CD14-positive monocyte (primary cell): ENCODE data around the gene CD3E. TPM values are rescaled to one million over a fixed set of nuclear protein-coding genes. Genes with fewer than 3 reads are reported as not detected.

ENCODE experiments used
- DNase-seq, 3 donors: peaks; one replicate each; pipeline ENCODE4 v3.0.0-alpha.2; 2011 to 2022
- H2AFZ ChIP-seq: 2 replicates; pipeline ENCODE4 v1.6.0; 2012; ENCODE audit warnings: mild to moderate bottlenecking, low read depth, low read length, inconsistent platforms; ENCODE audit not compliant: insufficient read depth, poor library complexity, severe bottlenecking
- H3K27ac ChIP-seq, 2 donors: 1 replicate in 1 of 2; 2 replicates in 1 of 2; pipeline ENCODE4 v1.5.1; 2012 to 2013; ENCODE audit warnings: low read length in 2 of 2, control low read depth in 1 of 2, inconsistent platforms in 1 of 2, low read depth in 1 of 2, mild to moderate bottlenecking in 1 of 2
- H3K27me3 ChIP-seq, 2 donors: one replicate each; pipeline versions ENCODE4 v1.6.0 to v1.6.1; 2011 to 2013; ENCODE audit warnings: low read length in 2 of 2; ENCODE audit not compliant: control insufficient read depth in 2 of 2, insufficient read depth in 2 of 2
- H3K36me3 ChIP-seq, 2 donors: replicated peaks in 1 of 2; 1 replicate in 1 of 2; 2 replicates in 1 of 2; pipeline versions ENCODE4 v1.5.1 to v1.6.1; 2012 to 2013; ENCODE audit warnings: low read length in 2 of 2, control low read depth in 1 of 2, inconsistent platforms in 1 of 2, mild to moderate bottlenecking in 1 of 2; ENCODE audit not compliant: insufficient read depth in 2 of 2, control insufficient read depth in 1 of 2
- H3K4me1 ChIP-seq, 2 donors: 1 replicate in 1 of 2; 2 replicates in 1 of 2; pipeline versions ENCODE4 v1.5.1 to v1.6.1; 2012 to 2013; ENCODE audit warnings: low read length in 2 of 2, control low read depth in 1 of 2, inconsistent platforms in 1 of 2, mild to moderate bottlenecking in 1 of 2, moderate library complexity in 1 of 2; ENCODE audit not compliant: insufficient read depth in 2 of 2, control insufficient read depth in 1 of 2
- H3K4me2 ChIP-seq: replicated peaks from 2 replicates; pipeline ENCODE3; 2012; ENCODE audit warnings: low read length, moderate library complexity, mild to moderate bottlenecking; ENCODE audit not compliant: poor library complexity, severe bottlenecking; ENCODE audit errors: extremely low read depth
- H3K4me3 ChIP-seq, 3 experiments: fragments of 200-600 bp in 1 of 3; sonication (generic) in 1 of 3; replicated peaks in 1 of 3; 1 replicate in 2 of 3; 2 replicates in 1 of 3; pipeline ENCODE4 v1.5.1; 2011 to 2013; ENCODE audit warnings: low read length in 3 of 3, mild to moderate bottlenecking in 3 of 3, control low read depth in 2 of 3, low read depth in 2 of 3, inconsistent platforms in 1 of 3, moderate library complexity in 1 of 3
- H3K79me2 ChIP-seq: 2 replicates; pipeline ENCODE4 v1.6.0; 2012; ENCODE audit warnings: mild to moderate bottlenecking, control low read depth, inconsistent platforms, low read length, moderate library complexity; ENCODE audit not compliant: insufficient read depth
- H3K9ac ChIP-seq: 2 replicates; pipeline ENCODE4 v1.6.0; 2017; ENCODE audit warnings: low read length, mild to moderate bottlenecking; ENCODE audit not compliant: insufficient read depth, poor library complexity, severe bottlenecking
- H3K9me3 ChIP-seq, 2 donors: replicated peaks in 1 of 2; 1 replicate in 1 of 2; 2 replicates in 1 of 2; pipeline versions ENCODE4 v1.5.1 to v1.6.1; 2012 to 2013; ENCODE audit warnings: low read length in 2 of 2, control low read depth in 1 of 2; ENCODE audit not compliant: control insufficient read depth in 1 of 2, insufficient read depth in 1 of 2
- H4K20me1 ChIP-seq: 2 replicates; pipeline ENCODE4 v1.6.0; 2012; ENCODE audit warnings: mild to moderate bottlenecking, low read length, control low read depth, moderate library complexity; ENCODE audit not compliant: insufficient read depth
- H3K27ac Mint-ChIP-seq, 7 donors: one replicate each; pipeline ENCODE4 v1.8.0; 2020; ENCODE audit warnings: mild to moderate bottlenecking in 7 of 7, mixed read lengths in 7 of 7, moderate library complexity in 6 of 7, inconsistent platforms in 2 of 7
- H3K27me3 Mint-ChIP-seq, 3 donors: one replicate each; pipeline ENCODE4 v1.8.0; 2021 to 2022; ENCODE audit warnings: low read depth in 3 of 3, mild to moderate bottlenecking in 3 of 3, mixed read lengths in 3 of 3, moderate library complexity in 3 of 3, inconsistent platforms in 1 of 3
- H3K36me3 Mint-ChIP-seq, 2 donors: one replicate each; pipeline ENCODE4 v1.8.0; 2020; ENCODE audit warnings: mixed read lengths in 2 of 2, inconsistent platforms in 1 of 2, mild to moderate bottlenecking in 1 of 2
- H3K4me1 Mint-ChIP-seq: one replicate; pipeline ENCODE4 v1.8.0; 2020; ENCODE audit warnings: mild to moderate bottlenecking, mixed read lengths
- H3K4me3 Mint-ChIP-seq, 2 donors: one replicate each; pipeline ENCODE4 v1.8.0; 2020; ENCODE audit warnings: mild to moderate bottlenecking in 2 of 2, mixed read lengths in 2 of 2, moderate library complexity in 1 of 2
- H3K9me3 Mint-ChIP-seq, 7 donors: one replicate each; pipeline ENCODE4 v1.8.0; 2020 to 2022; ENCODE audit warnings: mixed read lengths in 7 of 7, mild to moderate bottlenecking in 6 of 7, moderate library complexity in 6 of 7, inconsistent platforms in 2 of 7
- WGBS: methylation state at CpG from one replicate; pipeline ENCODE4 v1.1.5; 2013; ENCODE audit warnings: missing lambda C conversion rate; ENCODE audit not compliant: insufficient coverage; 5-methylcytosine and 5-hydroxymethylcytosine counted together
- intact Hi-C, 2 donors: fragments of 100-400 bp; cut with micrococcal nuclease; formaldehyde crosslinking; loops; one replicate each; pipeline versions ENCODE4 v1.15.0 to v1.15.1; 2023
- polyA plus RNA-seq, 3 donors: library from polyadenylated mRNA; depleted of rRNA in 1 of 3; unstranded in 2 of 3; stranded (reverse) in 1 of 3; fragments of 300-500 nt in 2 of 3; fragments of >200 nt in 1 of 3; fragmentation: Illumina TruSeq in 2 of 3; gene quantifications; 1 replicate in 2 of 3; 2 replicates in 1 of 3; pipeline ENCODE4 v1.2.3, GENCODE V29; 2012 to 2021
- TF ChIP-seq, protein P1 (sequence below): fragments of 200-600 bp; IDR thresholded peaks from one replicate; pipeline ENCODE4 v1.8.0; 2022; ENCODE audit warnings: antibody characterized with exemption, mild to moderate bottlenecking

The CD3E gene
- polyA plus RNA-seq, 3 donors, result 0.12 to 1.6 (median 1.5) TPM

DNA sequence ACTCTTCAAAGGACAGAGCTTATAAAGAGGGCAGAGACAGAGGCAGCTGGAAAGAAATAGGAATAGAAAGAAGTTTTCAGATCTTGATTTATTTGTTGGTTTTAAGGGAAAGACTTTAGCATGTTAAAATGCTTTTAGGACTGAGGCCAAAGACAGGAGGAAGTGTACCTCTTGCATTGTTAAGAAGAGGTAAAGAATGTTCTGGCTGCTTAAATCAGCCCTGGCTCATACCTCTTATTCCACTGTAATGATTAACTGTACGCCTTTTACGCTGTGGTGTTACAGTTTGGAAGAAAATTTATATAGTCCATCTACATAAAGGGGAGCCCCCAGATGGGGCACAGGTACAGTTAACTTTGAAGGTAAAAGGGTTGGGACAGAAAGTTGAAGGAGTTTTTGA lies 30.3 kb upstream of the CD3E start:
- intact Hi-C loops, result no loop called here
- no peak overlapping the region for H3K4me2 ChIP-seq
- no peak overlapping the region for H3K4me3 Mint-ChIP-seq

GRCh38 chr11:118275176-118275575 lies 29.4 kb upstream of the CD3E start:
- H3K4me3 ChIP-seq, result no peak overlapping the region
- no CpG with 5 or more reads among the region's 4 CpGs for WGBS
- H3K27me3 ChIP-seq, result no peaks in the 10 kb centered on the region
- Mint-ChIP-seq H3K9me3 (peaks cover 0 to 3% (median 0%) of the 10 kb centered on the region in 7 donors), H3K27me3 (peaks cover 2 to 10% (median 5%) of the 10 kb centered on the region in 3 donors), H3K4me3 (no peak overlapping the region), H3K4me1 (no peaks in the 10 kb centered on the region), H3K27ac (no peak overlapping the region), H3K36me3 (no peaks in the 10 kb centered on the region)
- H3K36me3 ChIP-seq, result no peaks in the 10 kb centered on the region
- intact Hi-C loops, result no loop called here
- no peaks in the 10 kb centered on the region for H4K20me1 ChIP-seq
- no peak for DNase-seq
- H3K4me1 ChIP-seq, result no peaks in the 10 kb centered on the region
- H3K4me2 ChIP-seq, result no peak overlapping the region
- no peak overlapping the region for H3K9ac ChIP-seq
- H3K27ac ChIP-seq, result no peak overlapping the region
- no peak overlapping the region for H2AFZ ChIP-seq
- H3K9me3 ChIP-seq, result no peaks in the 10 kb centered on the region
- TF ChIP-seq, protein P1, sequence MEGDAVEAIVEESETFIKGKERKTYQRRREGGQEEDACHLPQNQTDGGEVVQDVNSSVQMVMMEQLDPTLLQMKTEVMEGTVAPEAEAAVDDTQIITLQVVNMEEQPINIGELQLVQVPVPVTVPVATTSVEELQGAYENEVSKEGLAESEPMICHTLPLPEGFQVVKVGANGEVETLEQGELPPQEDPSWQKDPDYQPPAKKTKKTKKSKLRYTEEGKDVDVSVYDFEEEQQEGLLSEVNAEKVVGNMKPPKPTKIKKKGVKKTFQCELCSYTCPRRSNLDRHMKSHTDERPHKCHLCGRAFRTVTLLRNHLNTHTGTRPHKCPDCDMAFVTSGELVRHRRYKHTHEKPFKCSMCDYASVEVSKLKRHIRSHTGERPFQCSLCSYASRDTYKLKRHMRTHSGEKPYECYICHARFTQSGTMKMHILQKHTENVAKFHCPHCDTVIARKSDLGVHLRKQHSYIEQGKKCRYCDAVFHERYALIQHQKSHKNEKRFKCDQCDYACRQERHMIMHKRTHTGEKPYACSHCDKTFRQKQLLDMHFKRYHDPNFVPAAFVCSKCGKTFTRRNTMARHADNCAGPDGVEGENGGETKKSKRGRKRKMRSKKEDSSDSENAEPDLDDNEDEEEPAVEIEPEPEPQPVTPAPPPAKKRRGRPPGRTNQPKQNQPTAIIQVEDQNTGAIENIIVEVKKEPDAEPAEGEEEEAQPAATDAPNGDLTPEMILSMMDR, result no peak
- H3K79me2 ChIP-seq, result no peaks in the 10 kb centered on the region

More for the DNA sequence above, 30.3 kb upstream of the CD3E start:
- Histone ChIP-seq H3K9ac (no peak overlapping the region), H3K36me3 (no peaks in the 10 kb centered on the region), H3K4me3 (no peak overlapping the region), H3K27me3 (no peaks in the 10 kb centered on the region), H3K9me3 (no peaks in the 10 kb centered on the region), H4K20me1 (no peaks in the 10 kb centered on the region), H3K79me2 (no peaks in the 10 kb centered on the region), H3K4me1 (no peaks in the 10 kb centered on the region), H2AFZ (no peak overlapping the region), H3K27ac (no peak overlapping the region)
- no CpG with 5 or more reads among the region's 2 CpGs for WGBS
- H3K9me3 Mint-ChIP-seq, result peaks cover 0 to 3% (median 0%) of the 10 kb centered on the region in 7 donors
- H3K27me3 Mint-ChIP-seq, result peaks cover 2 to 11% (median 7%) of the 10 kb centered on the region in 3 donors
- no peak for DNase-seq
- no peaks in the 10 kb centered on the region for H3K36me3 Mint-ChIP-seq
- H3K27ac Mint-ChIP-seq, result no peak overlapping the region
- no peaks in the 10 kb centered on the region for H3K4me1 Mint-ChIP-seq
- TF ChIP-seq, protein P1, result no peak
